BLaER1 treated with 17β-estradiol and CSF1 and Interleukin-3, amounts not matched to agents 10 nM and 100 nM (cell line): ENCODE measurements around the gene TOP3B.

Source experiments
- H3K27ac ChIP-seq, 11 experiments: shearing (Covaris generic); formaldehyde crosslinking; 2 replicates each; pipeline ENCODE4 v1.8.1; 2022
- H3K27me3 ChIP-seq, 11 experiments: shearing (Covaris generic); formaldehyde crosslinking; 2 replicates each; pipeline ENCODE4 v1.8.1; 2022
- H3K36me3 ChIP-seq, 11 experiments: shearing (Covaris generic); formaldehyde crosslinking; 2 replicates each; pipeline ENCODE4 v1.8.1; 2022
- H3K4me1 ChIP-seq, 10 experiments: shearing (Covaris generic); formaldehyde crosslinking; 2 replicates each; pipeline ENCODE4 v1.8.1; 2022
- H3K4me2 ChIP-seq, 11 experiments: shearing (Covaris generic); formaldehyde crosslinking; 2 replicates each; pipeline ENCODE4 v1.8.1; 2022
- H3K4me3 ChIP-seq, 10 experiments: shearing (Covaris generic); formaldehyde crosslinking; 2 replicates each; pipeline ENCODE4 v1.8.1; 2022
- H3K9ac ChIP-seq, 11 experiments: shearing (Covaris generic); formaldehyde crosslinking; 2 replicates each; pipeline ENCODE4 v1.8.1; 2022
- H3K9me3 ChIP-seq, 11 experiments: shearing (Covaris generic); formaldehyde crosslinking; replicated peaks in 1 of 11; 2 replicates each; pipeline ENCODE4 v1.8.1; 2022
- H4K20me1 ChIP-seq, 11 experiments: shearing (Covaris generic); formaldehyde crosslinking; 2 replicates each; pipeline ENCODE4 v1.8.1; 2022
- Cebpa-rat ChIP-seq, 11 experiments: shearing (Covaris generic); IDR thresholded peaks; 2 replicates each; pipeline ENCODE4 v1.8.1; 2022

Gene TOP3B

DNA sequence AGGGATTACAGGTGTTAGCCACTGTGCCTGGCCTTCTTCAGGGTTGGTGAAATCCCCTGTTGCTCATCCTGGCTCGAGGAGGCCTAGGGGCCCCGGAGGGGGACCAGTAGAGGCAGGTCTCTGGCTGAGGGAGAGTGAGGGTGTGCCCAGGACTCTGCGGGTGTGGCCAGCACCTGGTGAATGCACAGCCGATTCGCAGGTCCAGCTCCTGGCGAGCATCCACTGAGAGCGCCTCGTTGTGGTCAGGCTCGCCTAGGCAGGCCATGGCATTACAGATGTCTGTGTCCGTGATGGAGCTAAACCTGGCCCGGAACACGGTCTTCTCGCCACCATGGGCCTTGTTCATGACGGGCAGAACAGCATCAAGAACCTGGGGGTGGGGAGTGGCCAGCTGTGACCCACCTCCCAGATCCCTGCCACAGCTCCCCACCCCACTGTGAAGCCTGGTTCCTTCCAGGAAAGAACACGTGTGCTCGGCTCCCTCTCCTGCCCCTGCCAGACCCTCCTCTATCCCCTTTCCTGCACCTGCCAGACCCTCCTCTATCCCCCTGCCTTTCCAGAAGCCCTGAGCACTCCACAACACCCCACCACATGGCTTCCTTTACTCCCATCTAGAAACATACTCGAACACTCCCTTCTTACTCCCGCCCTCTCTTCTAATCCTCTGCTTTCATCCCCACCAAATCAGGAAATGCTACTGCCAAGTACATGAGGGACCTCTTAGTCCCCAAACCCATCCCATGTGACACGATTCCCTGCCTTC lies 12.4 kb downstream of the TOP3B start:
- H3K27me3 ChIP-seq, result no peaks in the 10 kb centered on the region
- no peaks in the 10 kb centered on the region for H3K9me3 ChIP-seq
- H3K4me1 ChIP-seq, result peaks cover 0 to 11% (median 9%) of the 10 kb centered on the region in 10 experiments; a peak in 16 of 20 replicates
- no peak overlapping the region for H3K4me3 ChIP-seq
- peaks cover 0 to 55% (median 31%) of the 10 kb centered on the region in 11 experiments; a peak in 17 of 22 replicates for H4K20me1 ChIP-seq
- no peak for TF ChIP-seq Cebpa-rat (IDR thresholded peaks at IDR 0.05)
- H3K4me2 ChIP-seq, result no peak overlapping the region
- H3K27ac ChIP-seq, result no peak overlapping the region
- H3K9ac ChIP-seq, result no peak overlapping the region
- peaks cover 96 to 100% (median 100%) of the 10 kb centered on the region in 11 experiments for H3K36me3 ChIP-seq

DNA sequence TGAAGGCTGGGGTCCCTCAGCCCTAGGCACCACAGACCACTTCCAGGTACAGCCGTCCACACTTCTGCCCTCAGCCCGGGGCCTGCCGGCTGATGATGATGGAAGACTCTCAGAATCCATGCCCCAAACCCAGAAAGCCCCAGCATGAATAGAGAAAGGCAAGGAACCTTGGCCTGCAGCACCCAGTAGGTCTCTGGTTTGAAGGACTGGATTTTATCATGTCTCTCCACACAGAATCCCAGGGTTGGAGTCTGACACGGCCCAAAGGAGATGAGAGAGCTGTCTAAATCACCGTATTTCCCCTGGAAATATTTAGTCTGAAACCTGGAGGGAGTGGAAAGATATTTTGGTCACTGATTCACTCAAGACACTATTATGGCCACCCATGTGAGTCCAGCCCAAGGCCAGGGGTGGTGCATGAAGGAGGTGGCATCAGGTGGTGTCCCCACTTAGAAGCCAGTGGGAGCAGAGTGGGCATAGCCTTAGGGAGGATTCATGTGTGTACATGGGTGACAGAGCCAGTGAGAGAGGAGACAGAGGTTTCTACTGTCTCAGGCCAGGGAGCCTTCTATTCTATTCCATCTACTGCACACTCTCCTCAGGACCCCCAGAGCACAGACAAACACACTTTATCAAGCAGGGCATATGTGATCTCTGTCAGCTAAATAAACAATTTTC lies 14.0 kb downstream of the TOP3B start:
- no peak overlapping the region for H3K27ac ChIP-seq
- H3K36me3 ChIP-seq, result peaks cover 96 to 100% (median 100%) of the 10 kb centered on the region in 11 experiments
- H3K4me3 ChIP-seq, result no peak overlapping the region
- TF ChIP-seq Cebpa-rat (IDR thresholded peaks at IDR 0.05), result no peak
- H3K27me3 ChIP-seq, result no peaks in the 10 kb centered on the region
- H3K4me2 ChIP-seq, result no peak overlapping the region
- H3K4me1 ChIP-seq, result peaks cover 0 to 11% (median 9%) of the 10 kb centered on the region in 10 experiments; a peak in 16 of 20 replicates
- H3K9ac ChIP-seq, result no peak overlapping the region
- H3K9me3 ChIP-seq, result no peaks in the 10 kb centered on the region
- peaks cover 0 to 39% (median 17%) of the 10 kb centered on the region in 11 experiments; a peak in 14 of 22 replicates for H4K20me1 ChIP-seq

DNA sequence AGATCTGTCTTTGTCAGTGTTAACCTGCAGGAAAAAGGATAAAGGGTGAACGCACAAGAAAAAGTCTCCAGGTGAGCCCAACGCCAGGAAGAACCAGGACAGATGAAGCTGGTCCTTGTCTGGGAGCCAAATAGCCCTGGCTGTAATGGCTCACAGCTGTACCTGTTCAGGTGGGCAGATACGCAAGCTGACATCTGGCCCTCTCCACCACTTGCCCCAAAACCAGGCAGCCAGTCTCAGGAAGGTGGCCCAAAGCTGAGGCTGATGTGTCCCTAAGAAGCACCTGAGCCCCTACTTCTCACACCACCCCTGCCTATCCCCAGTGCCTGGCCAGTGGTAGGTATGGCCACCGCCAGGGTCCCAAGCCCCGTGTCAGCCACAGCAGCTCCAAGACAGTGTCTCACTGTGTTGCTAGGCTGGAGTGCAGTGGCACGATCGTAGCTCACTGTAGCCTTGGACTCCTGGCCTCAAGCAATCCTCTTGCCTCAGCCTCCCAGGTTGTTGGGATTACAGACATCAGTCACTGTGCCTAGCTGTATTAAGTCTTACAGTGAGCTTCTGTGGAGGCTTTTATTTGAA lies 14.8 kb downstream of the TOP3B start:
- Histone ChIP-seq H3K4me2 (no peak overlapping the region), H4K20me1 (peaks cover 0 to 37% (median 9%) of the 10 kb centered on the region in 11 experiments; a peak in 13 of 22 replicates), H3K36me3 (peaks cover 96 to 100% (median 100%) of the 10 kb centered on the region in 11 experiments), H3K27ac (no peak overlapping the region), H3K9me3 (no peaks in the 10 kb centered on the region), H3K4me1 (peaks cover 0 to 7% (median 6%) of the 10 kb centered on the region in 10 experiments; a peak in 16 of 20 replicates), H3K27me3 (no peaks in the 10 kb centered on the region), H3K4me3 (no peak overlapping the region), H3K9ac (no peak overlapping the region)
- TF ChIP-seq Cebpa-rat (IDR thresholded peaks at IDR 0.05), result no peak

DNA sequence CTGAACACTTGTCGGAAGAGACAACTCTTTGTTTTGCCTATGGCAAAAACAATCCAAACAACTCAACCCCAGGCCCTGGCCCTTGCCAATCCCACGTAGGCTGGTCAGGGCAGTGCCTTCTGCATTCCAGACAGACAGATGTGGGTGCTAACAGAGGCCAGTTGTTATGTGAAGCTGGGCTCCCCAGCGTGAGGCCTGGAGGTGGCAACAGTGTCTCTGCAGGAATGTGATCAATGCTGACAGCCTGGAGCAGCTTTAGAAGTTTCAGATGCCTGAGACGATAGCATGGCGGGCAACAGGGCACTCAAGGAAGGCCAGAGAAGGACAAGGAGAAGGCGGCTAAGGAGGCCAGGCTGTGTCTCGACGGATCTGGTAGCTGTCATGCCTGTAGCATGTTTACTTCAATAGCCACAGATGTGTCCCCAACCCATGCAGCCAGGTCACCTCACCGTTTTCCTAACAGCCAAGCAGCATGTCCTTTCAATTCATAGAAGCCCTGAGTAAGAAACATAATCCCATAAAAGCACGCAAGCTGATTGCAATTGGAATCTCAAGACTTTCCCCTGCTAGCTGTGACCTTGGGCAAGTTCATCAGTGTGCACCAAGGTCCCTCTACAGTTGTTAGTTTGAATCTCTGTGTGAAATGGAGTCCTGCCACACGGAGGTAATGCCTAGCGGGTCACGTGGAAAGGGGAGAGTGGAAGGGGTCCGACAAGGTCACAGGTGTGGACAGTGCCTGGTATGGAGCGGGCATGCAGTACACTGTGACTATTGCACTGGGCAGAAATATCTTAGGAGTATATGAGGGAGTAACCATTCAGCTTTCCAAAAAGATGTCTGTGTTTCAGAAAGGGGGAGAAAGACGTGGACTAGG lies 15.7 kb downstream of the TOP3B start:
- H3K4me2 ChIP-seq, result no peak overlapping the region
- no peaks in the 10 kb centered on the region for H3K4me1 ChIP-seq
- H3K27ac ChIP-seq, result no peak overlapping the region
- H3K9me3 ChIP-seq, result no peaks in the 10 kb centered on the region
- no peak overlapping the region for H3K4me3 ChIP-seq
- H3K36me3 ChIP-seq, result peaks cover 96 to 100% (median 100%) of the 10 kb centered on the region in 11 experiments
- no peak overlapping the region for H3K9ac ChIP-seq
- no peaks in the 10 kb centered on the region for H3K27me3 ChIP-seq
- H4K20me1 ChIP-seq, result peaks cover 0 to 41% (median 3%) of the 10 kb centered on the region in 11 experiments; a peak in 7 of 22 replicates
- no peak for TF ChIP-seq Cebpa-rat (IDR thresholded peaks at IDR 0.05)

DNA sequence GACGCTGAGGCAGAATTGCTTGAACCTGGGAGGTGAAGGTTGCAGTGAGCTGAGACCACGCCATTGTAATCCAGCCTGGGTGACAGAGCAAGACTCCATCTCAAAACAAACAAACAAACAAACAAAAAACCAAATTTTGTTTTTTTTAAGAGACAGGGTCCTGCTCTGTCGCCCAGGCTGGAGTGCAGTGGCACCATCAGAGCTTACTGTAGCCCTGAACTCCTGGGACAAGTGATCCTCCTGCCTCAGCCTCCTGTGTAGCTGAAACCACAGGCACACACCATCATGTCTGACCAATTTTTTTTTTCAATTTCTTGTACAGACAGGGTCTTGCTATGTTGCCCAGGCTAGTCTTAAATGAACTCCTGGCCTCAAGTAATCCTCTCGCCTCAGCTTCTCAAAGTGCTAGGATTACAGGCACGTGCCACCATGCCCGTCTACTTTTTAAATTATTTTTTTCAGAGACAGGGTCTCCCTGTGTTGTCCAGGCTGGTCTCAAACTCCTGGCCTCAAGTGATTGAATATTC lies 16.8 kb downstream of the TOP3B start:
- Histone ChIP-seq H3K4me1 (no peaks in the 10 kb centered on the region; a peak in 2 of 20 replicates), H3K36me3 (peaks cover 96 to 100% (median 100%) of the 10 kb centered on the region in 11 experiments), H3K9me3 (no peaks in the 10 kb centered on the region), H3K4me2 (no peak overlapping the region), H4K20me1 (peaks cover 0 to 43% (median 4%) of the 10 kb centered on the region in 11 experiments; a peak in 8 of 22 replicates), H3K4me3 (no peak overlapping the region), H3K27me3 (no peaks in the 10 kb centered on the region), H3K9ac (no peak overlapping the region), H3K27ac (no peak overlapping the region)
- TF ChIP-seq Cebpa-rat (IDR thresholded peaks at IDR 0.05), result no peak

DNA sequence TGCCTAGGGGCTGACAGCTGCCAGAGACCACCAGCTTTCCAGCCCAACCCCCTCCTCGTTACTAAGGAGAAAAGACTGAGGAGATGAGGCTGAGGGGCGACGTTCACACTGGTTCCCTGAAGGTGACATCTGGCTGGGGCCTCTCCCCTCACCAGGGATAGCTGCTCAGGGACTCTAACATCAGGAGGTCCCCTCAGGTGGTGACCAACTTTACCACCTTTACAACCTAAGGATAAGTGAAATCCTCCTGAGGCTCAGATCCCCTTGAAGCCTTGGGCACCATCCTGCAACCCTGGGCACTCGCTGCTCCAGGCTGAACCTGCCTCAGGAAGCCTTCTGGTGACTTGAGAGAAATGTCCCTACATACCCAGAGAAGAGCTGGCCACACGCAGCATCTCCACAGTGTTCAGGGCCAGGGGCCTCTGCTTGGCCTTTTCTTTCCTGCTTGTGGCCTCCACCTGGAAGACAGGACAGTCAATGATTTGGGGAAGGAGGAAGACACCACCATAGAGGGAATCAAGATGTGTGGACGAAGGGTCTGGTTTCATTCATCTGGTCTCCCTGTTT lies 17.6 kb downstream of the TOP3B start:
- Histone ChIP-seq H3K4me2 (no peak overlapping the region), H3K4me3 (no peak overlapping the region), H3K36me3 (peaks cover 96 to 100% (median 100%) of the 10 kb centered on the region in 11 experiments), H3K27me3 (no peaks in the 10 kb centered on the region), H3K9me3 (no peaks in the 10 kb centered on the region), H3K27ac (no peak overlapping the region), H3K4me1 (no peaks in the 10 kb centered on the region; a peak in 3 of 20 replicates), H3K9ac (no peak overlapping the region), H4K20me1 (peaks cover 0 to 52% (median 5%) of the 10 kb centered on the region in 11 experiments; a peak in 9 of 22 replicates)
- no peak for TF ChIP-seq Cebpa-rat (IDR thresholded peaks at IDR 0.05)

DNA sequence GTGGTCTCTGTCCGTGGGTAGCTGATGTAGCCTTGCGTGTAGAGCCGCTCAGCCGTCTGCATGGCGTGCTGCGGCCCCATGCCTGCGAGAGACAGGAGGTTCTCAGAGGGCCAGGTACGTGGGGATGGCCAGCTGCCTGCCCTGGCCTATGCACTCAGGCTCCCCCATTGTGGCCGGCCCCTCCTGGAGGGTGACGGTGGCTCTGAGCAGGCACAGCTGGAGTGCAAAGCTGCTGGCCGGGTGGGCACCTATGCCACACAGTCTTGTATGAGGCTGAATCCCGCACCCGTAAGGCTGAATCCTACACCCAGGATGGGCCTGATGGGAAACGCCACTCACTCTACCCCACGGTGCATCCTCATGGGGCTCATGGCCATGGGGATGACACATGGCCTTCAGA lies 18.4 kb downstream of the TOP3B start:
- Histone ChIP-seq H3K4me3 (no peak overlapping the region), H3K4me2 (no peak overlapping the region), H3K9ac (no peak overlapping the region), H3K9me3 (no peaks in the 10 kb centered on the region), H4K20me1 (peaks cover 0 to 59% (median 9%) of the 10 kb centered on the region in 11 experiments; a peak in 9 of 22 replicates), H3K27ac (no peak overlapping the region), H3K27me3 (no peaks in the 10 kb centered on the region), H3K36me3 (peaks cover 96 to 100% (median 100%) of the 10 kb centered on the region in 11 experiments), H3K4me1 (no peaks in the 10 kb centered on the region; a peak in 3 of 20 replicates)
- no peak for TF ChIP-seq Cebpa-rat (IDR thresholded peaks at IDR 0.05)

DNA sequence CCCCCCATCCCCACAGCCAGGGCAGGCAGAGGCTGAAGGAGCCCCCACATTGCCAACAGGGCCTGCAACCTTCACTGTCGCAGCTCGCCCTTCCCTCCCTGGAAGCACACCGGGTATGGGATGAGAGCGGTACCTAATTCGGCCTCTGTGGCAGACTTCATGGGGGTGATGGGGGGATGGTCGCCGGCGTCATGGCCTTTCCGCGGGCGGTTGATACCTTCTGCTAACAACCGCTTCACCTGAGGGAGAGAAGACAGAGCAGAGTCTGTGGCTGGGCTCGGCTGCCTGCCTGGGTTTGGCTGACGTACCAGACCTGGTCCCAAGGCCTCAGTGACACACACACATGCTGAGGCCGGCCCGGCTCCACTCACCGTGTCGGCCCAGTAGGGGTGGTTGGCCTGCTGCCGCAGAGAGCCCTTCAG lies 18.8 kb downstream of the TOP3B start:
- H3K9me3 ChIP-seq, result no peaks in the 10 kb centered on the region
- no peaks in the 10 kb centered on the region for H3K27me3 ChIP-seq
- TF ChIP-seq Cebpa-rat (IDR thresholded peaks at IDR 0.05), result no peak
- peaks cover 98 to 100% (median 100%) of the 10 kb centered on the region in 11 experiments for H3K36me3 ChIP-seq
- H3K9ac ChIP-seq, result no peak overlapping the region
- no peaks in the 10 kb centered on the region; a peak in 3 of 20 replicates for H3K4me1 ChIP-seq
- no peak overlapping the region for H3K4me3 ChIP-seq
- H3K4me2 ChIP-seq, result no peak overlapping the region
- H4K20me1 ChIP-seq, result peaks cover 0 to 64% (median 9%) of the 10 kb centered on the region in 11 experiments; a peak in 9 of 22 replicates
- H3K27ac ChIP-seq, result no peak overlapping the region
